ENCODE results near the gene SGTA. TPM values are rescaled to one million over a fixed set of nuclear protein-coding genes. Genes with fewer than 3 reads are reported as not detected.

Gene SGTA
- total and polyA plus RNA-seq, 2 of the 13 experiments (the other 11 are each of a cell fraction or from before 2014, with no cell fraction given): 43.9 to 47.4 TPM

DNA sequence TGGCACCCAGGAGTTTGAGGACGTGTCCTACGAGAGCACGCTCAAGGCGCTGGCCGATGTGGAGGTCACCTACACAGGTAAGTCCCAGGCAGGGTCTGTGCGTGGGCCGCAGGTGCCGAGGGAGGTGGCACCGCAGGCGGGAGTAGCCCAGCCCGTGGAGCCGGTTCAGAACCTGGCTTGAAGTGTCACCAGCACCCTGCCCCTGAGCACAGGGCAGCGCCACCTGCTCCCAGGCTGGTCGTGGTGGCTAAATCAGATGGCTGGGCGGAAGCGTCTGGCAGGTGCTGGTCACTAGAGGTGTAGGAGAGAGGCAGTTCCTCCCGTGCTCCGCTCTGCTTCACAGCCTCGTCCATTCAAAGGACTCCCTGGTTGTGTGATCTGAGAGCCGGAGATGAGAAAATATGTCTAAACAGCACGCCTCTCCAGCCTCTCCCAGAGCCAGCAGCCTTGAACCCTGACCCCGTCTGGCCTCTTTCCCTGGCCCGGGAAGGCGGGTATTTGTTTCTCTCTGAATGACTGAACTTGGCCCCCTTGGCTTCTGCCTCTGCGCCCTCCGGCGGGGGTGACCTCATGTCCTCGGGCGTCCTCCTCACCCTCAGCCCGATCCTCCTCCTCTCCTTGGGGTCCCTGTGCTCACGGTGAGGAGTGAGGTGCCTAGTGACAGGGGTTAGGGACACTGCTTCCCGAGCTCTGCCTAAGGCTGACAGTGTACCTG, 7.6 kb upstream of the SGTA start (continued):
- no peak; the same call in 1 of the 2 replicates for TF ChIP-seq ZNF143 (CRISPR knock-in tag; IDR thresholded peaks at IDR 0.05)
- no peak for TF ChIP-seq ZNF10 (CRISPR knock-in tag; IDR thresholded peaks at IDR 0.05; ENCODE audit: borderline replicate concordance, low read depth)
- TF ChIP-seq ZNF205 (CRISPR knock-in tag; IDR thresholded peaks at IDR 0.05): peak; percentile 88
- TF ChIP-seq HNF4G (IDR thresholded peaks at IDR 0.05; ENCODE audit: borderline replicate concordance, low read depth, low read length): peak; percentile 60; the same call in 1 of the 2 replicates
- peak; percentile 80; the same call in 1 of the 2 replicates for TF ChIP-seq HNF4G (CRISPR knock-in tag; IDR thresholded peaks at IDR 0.05; ENCODE audit: borderline replicate concordance, low read depth)
- TF ChIP-seq YEATS2 (CRISPR knock-in tag; IDR thresholded peaks at IDR 0.05; ENCODE audit: borderline replicate concordance): peak; percentile 31; the same call in 1 of the 2 replicates
- TF ChIP-seq NR2F1 (CRISPR knock-in tag; IDR thresholded peaks at IDR 0.05): peak; percentile 96 to 97
- TF ChIP-seq PPARG (CRISPR knock-in tag; conservative IDR thresholded peaks at IDR 0.05): peak; percentile 82
- TF ChIP-seq MED8 (CRISPR knock-in tag; IDR thresholded peaks at IDR 0.05; ENCODE audit: insufficient replicate concordance): peak; percentile 39
- peak; percentile 75 for TF ChIP-seq ISL2 (CRISPR knock-in tag; IDR thresholded peaks at IDR 0.05)
- TF ChIP-seq SCMH1 (CRISPR knock-in tag; IDR thresholded peaks at IDR 0.05; ENCODE audit: borderline replicate concordance): no peak
- TF ChIP-seq CCDC6 (CRISPR knock-in tag; IDR thresholded peaks at IDR 0.05): 0 out of 2 replicates have a peak, but pooled peaks have one; percentile 32
- peak; percentile 88 for TF ChIP-seq HNF4A (CRISPR knock-in tag; IDR thresholded peaks at IDR 0.05)
- TF ChIP-seq, protein P1, sequence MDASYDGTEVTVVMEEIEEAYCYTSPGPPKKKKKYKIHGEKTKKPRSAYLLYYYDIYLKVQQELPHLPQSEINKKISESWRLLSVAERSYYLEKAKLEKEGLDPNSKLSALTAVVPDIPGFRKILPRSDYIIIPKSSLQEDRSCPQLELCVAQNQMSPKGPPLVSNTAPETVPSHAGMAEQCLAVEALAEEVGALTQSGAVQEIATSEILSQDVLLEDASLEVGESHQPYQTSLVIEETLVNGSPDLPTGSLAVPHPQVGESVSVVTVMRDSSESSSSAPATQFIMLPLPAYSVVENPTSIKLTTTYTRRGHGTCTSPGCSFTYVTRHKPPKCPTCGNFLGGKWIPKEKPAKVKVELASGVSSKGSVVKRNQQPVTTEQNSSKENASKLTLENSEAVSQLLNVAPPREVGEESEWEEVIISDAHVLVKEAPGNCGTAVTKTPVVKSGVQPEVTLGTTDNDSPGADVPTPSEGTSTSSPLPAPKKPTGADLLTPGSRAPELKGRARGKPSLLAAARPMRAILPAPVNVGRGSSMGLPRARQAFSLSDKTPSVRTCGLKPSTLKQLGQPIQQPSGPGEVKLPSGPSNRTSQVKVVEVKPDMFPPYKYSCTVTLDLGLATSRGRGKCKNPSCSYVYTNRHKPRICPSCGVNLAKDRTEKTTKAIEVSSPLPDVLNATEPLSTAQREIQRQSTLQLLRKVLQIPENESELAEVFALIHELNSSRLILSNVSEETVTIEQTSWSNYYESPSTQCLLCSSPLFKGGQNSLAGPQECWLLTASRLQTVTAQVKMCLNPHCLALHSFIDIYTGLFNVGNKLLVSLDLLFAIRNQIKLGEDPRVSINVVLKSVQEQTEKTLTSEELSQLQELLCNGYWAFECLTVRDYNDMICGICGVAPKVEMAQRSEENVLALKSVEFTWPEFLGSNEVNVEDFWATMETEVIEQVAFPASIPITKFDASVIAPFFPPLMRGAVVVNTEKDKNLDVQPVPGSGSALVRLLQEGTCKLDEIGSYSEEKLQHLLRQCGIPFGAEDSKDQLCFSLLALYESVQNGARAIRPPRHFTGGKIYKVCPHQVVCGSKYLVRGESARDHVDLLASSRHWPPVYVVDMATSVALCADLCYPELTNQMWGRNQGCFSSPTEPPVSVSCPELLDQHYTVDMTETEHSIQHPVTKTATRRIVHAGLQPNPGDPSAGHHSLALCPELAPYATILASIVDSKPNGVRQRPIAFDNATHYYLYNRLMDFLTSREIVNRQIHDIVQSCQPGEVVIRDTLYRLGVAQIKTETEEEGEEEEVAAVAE (CRISPR knock-in tag; IDR thresholded peaks at IDR 0.05; ENCODE audit: borderline replicate concordance): no peak
- TF ChIP-seq ZNF256 (CRISPR knock-in tag; conservative IDR thresholded peaks at IDR 0.05): no peak
- no peak for TF ChIP-seq ZEB1 (IDR thresholded peaks at IDR 0.05; ENCODE audit: insufficient replicate concordance, low read depth)
- TF ChIP-seq, protein P2, sequence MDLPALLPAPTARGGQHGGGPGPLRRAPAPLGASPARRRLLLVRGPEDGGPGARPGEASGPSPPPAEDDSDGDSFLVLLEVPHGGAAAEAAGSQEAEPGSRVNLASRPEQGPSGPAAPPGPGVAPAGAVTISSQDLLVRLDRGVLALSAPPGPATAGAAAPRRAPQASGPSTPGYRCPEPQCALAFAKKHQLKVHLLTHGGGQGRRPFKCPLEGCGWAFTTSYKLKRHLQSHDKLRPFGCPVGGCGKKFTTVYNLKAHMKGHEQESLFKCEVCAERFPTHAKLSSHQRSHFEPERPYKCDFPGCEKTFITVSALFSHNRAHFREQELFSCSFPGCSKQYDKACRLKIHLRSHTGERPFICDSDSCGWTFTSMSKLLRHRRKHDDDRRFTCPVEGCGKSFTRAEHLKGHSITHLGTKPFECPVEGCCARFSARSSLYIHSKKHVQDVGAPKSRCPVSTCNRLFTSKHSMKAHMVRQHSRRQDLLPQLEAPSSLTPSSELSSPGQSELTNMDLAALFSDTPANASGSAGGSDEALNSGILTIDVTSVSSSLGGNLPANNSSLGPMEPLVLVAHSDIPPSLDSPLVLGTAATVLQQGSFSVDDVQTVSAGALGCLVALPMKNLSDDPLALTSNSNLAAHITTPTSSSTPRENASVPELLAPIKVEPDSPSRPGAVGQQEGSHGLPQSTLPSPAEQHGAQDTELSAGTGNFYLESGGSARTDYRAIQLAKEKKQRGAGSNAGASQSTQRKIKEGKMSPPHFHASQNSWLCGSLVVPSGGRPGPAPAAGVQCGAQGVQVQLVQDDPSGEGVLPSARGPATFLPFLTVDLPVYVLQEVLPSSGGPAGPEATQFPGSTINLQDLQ (CRISPR knock-in tag; IDR thresholded peaks at IDR 0.05): no peak
- TF ChIP-seq, protein P3, sequence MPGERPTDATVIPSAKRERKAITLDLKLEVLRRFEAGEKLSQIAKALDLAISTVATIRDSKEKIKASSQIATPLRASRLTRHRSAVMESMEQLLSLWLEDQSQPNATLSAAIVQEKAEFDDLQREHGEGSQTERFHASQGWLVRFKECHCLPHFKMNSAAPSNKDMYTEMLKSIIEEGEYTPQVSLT (CRISPR knock-in tag; IDR thresholded peaks at IDR 0.05; ENCODE audit: borderline replicate concordance, low read depth): no peak
- peak; percentile 63; the same call in 1 of the 2 replicates for TF ChIP-seq ZSCAN21 (CRISPR knock-in tag; IDR thresholded peaks at IDR 0.05; ENCODE audit: borderline replicate concordance)

Data from HepG2 (cell line).